ENCODE results near the gene PACRG. TPM values are rescaled to one million over a fixed set of nuclear protein-coding genes. Genes with fewer than 3 reads are reported as not detected.
A peak's percentile ranks its signal among the peaks of the same experiment; 100 is the strongest.

The PACRG gene
- total RNA-seq, 1 donor from 2014 or later, result 10.5 TPM

GRCh38 chr6:162875070-162875469 lies 147.3 kb downstream of the PACRG start:
- intact Hi-C loops (cut with micrococcal nuclease), result no loop called here
- no peak for DNase-seq
- Histone ChIP-seq H3K27ac (replicated peaks) (no peak overlapping the region), H3K4me3 (no peak overlapping the region), H3K9me3 (replicated peaks) (peaks cover 4% of the 10 kb centered on the region), H3K36me3 (no peaks in the 10 kb centered on the region), H3K4me1 (no peaks in the 10 kb centered on the region), H3K27me3 (ENCODE audit: low read depth) (no peaks in the 10 kb centered on the region)
- TF ChIP-seq, protein P1, sequence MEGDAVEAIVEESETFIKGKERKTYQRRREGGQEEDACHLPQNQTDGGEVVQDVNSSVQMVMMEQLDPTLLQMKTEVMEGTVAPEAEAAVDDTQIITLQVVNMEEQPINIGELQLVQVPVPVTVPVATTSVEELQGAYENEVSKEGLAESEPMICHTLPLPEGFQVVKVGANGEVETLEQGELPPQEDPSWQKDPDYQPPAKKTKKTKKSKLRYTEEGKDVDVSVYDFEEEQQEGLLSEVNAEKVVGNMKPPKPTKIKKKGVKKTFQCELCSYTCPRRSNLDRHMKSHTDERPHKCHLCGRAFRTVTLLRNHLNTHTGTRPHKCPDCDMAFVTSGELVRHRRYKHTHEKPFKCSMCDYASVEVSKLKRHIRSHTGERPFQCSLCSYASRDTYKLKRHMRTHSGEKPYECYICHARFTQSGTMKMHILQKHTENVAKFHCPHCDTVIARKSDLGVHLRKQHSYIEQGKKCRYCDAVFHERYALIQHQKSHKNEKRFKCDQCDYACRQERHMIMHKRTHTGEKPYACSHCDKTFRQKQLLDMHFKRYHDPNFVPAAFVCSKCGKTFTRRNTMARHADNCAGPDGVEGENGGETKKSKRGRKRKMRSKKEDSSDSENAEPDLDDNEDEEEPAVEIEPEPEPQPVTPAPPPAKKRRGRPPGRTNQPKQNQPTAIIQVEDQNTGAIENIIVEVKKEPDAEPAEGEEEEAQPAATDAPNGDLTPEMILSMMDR (IDR thresholded peaks at IDR 0.05; ENCODE audit: borderline replicate concordance), result no peak

GRCh38 chr6:162882801-162883481 lies 155.2 kb downstream of the PACRG start:
- H3K9me3 ChIP-seq (replicated peaks), result no peaks in the 10 kb centered on the region
- no peaks in the 10 kb centered on the region for H3K36me3 ChIP-seq
- no peaks in the 10 kb centered on the region for H3K4me1 ChIP-seq
- DNase-seq, result no peak
- intact Hi-C loops (cut with micrococcal nuclease), result no loop called here
- TF ChIP-seq, protein P1 (IDR thresholded peaks at IDR 0.05; ENCODE audit: borderline replicate concordance), result no peak
- no peak overlapping the region for H3K27ac ChIP-seq (replicated peaks)
- no peak overlapping the region for H3K4me3 ChIP-seq
- no peaks in the 10 kb centered on the region for H3K27me3 ChIP-seq (ENCODE audit: low read depth)

DNA sequence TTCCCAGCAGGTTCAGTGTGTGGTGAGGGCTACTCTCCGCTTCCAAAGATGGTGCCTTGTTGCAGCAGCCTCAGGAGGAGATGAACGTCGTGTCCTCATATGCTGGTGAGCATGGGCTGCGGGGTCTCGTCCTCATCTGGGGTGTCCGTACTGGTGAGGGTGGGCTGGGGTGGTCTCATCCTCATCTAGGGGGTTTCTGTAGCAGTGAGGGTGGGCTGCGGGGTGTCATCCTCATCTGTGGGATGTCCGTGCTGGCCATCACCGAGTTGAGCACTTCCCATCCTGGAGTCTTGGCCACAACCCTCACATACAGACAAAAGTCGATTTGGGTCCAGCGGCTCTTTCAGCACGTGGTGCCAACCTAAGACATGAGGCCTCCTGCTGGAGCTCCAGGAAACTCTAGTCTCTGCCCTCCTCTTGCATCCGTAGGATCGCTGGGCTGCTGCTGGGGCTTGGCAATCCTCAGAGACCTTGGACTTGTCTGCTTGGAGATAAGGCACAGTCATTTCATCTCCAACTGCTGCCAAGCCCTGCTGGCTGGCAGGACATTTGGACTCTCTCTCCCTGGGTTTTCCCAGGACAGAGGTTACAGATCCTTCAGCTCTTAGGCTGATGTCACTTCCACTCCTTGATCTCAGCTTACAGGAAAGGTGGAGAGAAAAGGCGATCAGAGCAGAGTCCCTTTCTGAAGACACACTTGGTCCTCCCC lies 160.4 kb downstream of the PACRG start:
- TF ChIP-seq, protein P1 (IDR thresholded peaks at IDR 0.05; ENCODE audit: borderline replicate concordance), result peak; percentile 13
- intact Hi-C loops (cut with micrococcal nuclease), result no loop called here
- H3K4me3 ChIP-seq, result no peak overlapping the region
- H3K9me3 ChIP-seq (replicated peaks), result no peaks in the 10 kb centered on the region
- H3K27ac ChIP-seq (replicated peaks), result peak overlapping the region; percentile 48
- H3K36me3 ChIP-seq, result no peaks in the 10 kb centered on the region
- DNase-seq, result peak; percentile 49
- H3K27me3 ChIP-seq (ENCODE audit: low read depth), result no peaks in the 10 kb centered on the region
- H3K4me1 ChIP-seq, result peaks cover 7% of the 10 kb centered on the region

GRCh38 chr6:162889303-162889702 lies 161.5 kb downstream of the PACRG start:
- Histone ChIP-seq H3K27me3 (ENCODE audit: low read depth) (no peaks in the 10 kb centered on the region), H3K27ac (replicated peaks) (no peak overlapping the region), H3K9me3 (replicated peaks) (no peaks in the 10 kb centered on the region), H3K4me3 (no peak overlapping the region), H3K36me3 (no peaks in the 10 kb centered on the region), H3K4me1 (peaks cover 7% of the 10 kb centered on the region)
- TF ChIP-seq, protein P1 (IDR thresholded peaks at IDR 0.05; ENCODE audit: borderline replicate concordance), result no peak
- no peak for DNase-seq
- intact Hi-C loops (cut with micrococcal nuclease), result no loop called here

DNA sequence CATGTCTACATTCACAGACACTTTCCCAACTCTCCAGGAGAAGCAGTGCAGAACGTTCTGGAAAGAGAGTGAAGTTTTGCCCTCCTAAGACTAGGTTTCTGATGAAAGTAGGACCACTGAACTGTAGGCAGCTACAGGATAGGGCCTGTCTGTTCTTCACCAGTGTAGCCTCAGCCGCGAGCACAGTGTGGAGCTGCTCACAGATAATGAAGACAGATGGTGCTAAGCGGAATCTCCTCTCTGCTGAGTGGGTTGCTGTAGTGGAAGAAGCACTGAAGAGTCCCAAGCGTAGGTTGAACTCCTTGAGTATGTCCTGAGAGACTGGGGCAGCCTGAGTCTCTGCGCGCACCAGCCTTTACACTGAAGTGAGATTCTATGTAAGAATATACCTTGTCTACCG lies 170.2 kb downstream of the PACRG start:
- no peak for DNase-seq
- no peaks in the 10 kb centered on the region for H3K9me3 ChIP-seq (replicated peaks)
- H3K4me1 ChIP-seq, result no peaks in the 10 kb centered on the region
- H3K27ac ChIP-seq (replicated peaks), result no peak overlapping the region
- H3K36me3 ChIP-seq, result no peaks in the 10 kb centered on the region
- intact Hi-C loops (cut with micrococcal nuclease), result no loop called here
- TF ChIP-seq, protein P1 (IDR thresholded peaks at IDR 0.05; ENCODE audit: borderline replicate concordance), result no peak
- H3K27me3 ChIP-seq (ENCODE audit: low read depth), result no peaks in the 10 kb centered on the region
- H3K4me3 ChIP-seq, result no peak overlapping the region
